Gastroesophageal sphincter (tissue), 3 donors: Measurements from ENCODE around the gene NEK1.

Experiments
- CTCF ChIP-seq, 4 experiments: fragments of 200-600 bp in 2 of 4; fragments of 450-650 bp in 2 of 4; sonication (generic) in 1 of 4; IDR thresholded peaks; one replicate each; pipeline ENCODE4 v1.5.1; 2017 to 2019; ENCODE audit warnings: antibody characterized with exemption in 4 of 4, mild to moderate bottlenecking in 2 of 4, moderate library complexity in 2 of 4
- POLR2A ChIP-seq, 2 donors: fragments of 450-650 bp; IDR thresholded peaks; one replicate each; pipeline ENCODE4 v1.6.1; 2017; ENCODE audit warnings: antibody characterized with exemption in 2 of 2, mild to moderate bottlenecking in 2 of 2, moderate library complexity in 1 of 2

- TF ChIP-seq POLR2A (IDR thresholded peaks at IDR 0.05) (no peak), CTCF (IDR thresholded peaks at IDR 0.05) (no peak)
Measured at GRCh38 chr4:169621731-169622492, 9.5 kb upstream of the NEK1 start.
